NB4 (cell line): ENCODE measurements around the gene PCA3.

Experiments used
- DNase-seq: peaks from one replicate; pipeline ENCODE4 v3.0.0; 2010; ENCODE audit warnings: low read depth
- H3K4me3 ChIP-seq: one replicate; pipeline ENCODE4 v1.5.1; 2011; ENCODE audit warnings: mild to moderate bottlenecking, low read depth, low read length, moderate library complexity
- MYC ChIP-seq: IDR thresholded peaks from 2 replicates; pipeline ENCODE4 v1.6.1; 2011; ENCODE audit warnings: low read depth, low read length
- POLR2A ChIP-seq: IDR thresholded peaks from 2 replicates; pipeline ENCODE4 v1.6.1; 2011; ENCODE audit warnings: mild to moderate bottlenecking; ENCODE audit not compliant: insufficient read length; ENCODE audit errors: extremely low read depth
- TF ChIP-seq, protein P1 (sequence below): IDR thresholded peaks from 2 replicates; pipeline ENCODE4 v1.6.1; 2011; ENCODE audit warnings: low read depth, low read length
- TF ChIP-seq, protein P2 (sequence below): IDR thresholded peaks from one replicate; pipeline ENCODE4 v1.5.1; 2012; ENCODE audit warnings: low read depth, low read length

The PCA3 gene

DNA sequence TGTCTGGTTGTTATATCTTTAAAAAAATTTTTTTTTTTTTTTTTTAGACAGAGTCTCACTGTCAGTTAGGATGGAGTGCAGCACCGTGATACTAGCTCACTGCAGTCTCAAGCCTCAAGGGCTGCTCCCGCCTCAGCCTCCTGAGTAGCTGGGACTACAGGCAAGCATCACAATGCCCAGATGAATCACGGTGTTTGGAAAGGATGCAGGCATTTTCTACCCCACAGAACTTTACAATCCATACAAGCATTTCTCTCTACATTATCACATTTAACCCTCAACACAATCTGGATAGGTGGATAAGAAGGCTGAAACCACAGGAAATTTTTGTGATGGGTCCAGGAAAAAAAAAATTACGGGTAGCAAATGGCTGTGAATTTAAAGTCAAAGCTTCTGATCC is 5.8 kb upstream of the PCA3 start:
- no peak overlapping the region for H3K4me3 ChIP-seq
- no peak for DNase-seq
- TF ChIP-seq, protein P1, sequence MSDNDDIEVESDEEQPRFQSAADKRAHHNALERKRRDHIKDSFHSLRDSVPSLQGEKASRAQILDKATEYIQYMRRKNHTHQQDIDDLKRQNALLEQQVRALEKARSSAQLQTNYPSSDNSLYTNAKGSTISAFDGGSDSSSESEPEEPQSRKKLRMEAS, result no peak
- TF ChIP-seq MYC (no peak), POLR2A (no peak)
- TF ChIP-seq, protein P2, sequence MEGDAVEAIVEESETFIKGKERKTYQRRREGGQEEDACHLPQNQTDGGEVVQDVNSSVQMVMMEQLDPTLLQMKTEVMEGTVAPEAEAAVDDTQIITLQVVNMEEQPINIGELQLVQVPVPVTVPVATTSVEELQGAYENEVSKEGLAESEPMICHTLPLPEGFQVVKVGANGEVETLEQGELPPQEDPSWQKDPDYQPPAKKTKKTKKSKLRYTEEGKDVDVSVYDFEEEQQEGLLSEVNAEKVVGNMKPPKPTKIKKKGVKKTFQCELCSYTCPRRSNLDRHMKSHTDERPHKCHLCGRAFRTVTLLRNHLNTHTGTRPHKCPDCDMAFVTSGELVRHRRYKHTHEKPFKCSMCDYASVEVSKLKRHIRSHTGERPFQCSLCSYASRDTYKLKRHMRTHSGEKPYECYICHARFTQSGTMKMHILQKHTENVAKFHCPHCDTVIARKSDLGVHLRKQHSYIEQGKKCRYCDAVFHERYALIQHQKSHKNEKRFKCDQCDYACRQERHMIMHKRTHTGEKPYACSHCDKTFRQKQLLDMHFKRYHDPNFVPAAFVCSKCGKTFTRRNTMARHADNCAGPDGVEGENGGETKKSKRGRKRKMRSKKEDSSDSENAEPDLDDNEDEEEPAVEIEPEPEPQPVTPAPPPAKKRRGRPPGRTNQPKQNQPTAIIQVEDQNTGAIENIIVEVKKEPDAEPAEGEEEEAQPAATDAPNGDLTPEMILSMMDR, result no peak

GRCh38 chr9:76759732-76760131 is 4.5 kb upstream of the PCA3 start:
- DNase-seq, result no peak
- H3K4me3 ChIP-seq, result no peak overlapping the region
- TF ChIP-seq, protein P1, result no peak
- no peak for TF ChIP-seq POLR2A
- TF ChIP-seq, protein P2, result no peak
- no peak for TF ChIP-seq MYC

GRCh38 chr9:76761448-76761847 is 2.8 kb upstream of the PCA3 start:
- TF ChIP-seq, protein P1, result no peak
- TF ChIP-seq, protein P2, result no peak
- no peak for TF ChIP-seq MYC
- TF ChIP-seq POLR2A, result no peak
- DNase-seq, result no peak
- H3K4me3 ChIP-seq, result no peak overlapping the region

GRCh38 chr9:76766126-76766525 is 1.9 kb downstream of the PCA3 start:
- no peak overlapping the region for H3K4me3 ChIP-seq
- DNase-seq, result no peak
- TF ChIP-seq POLR2A (no peak), MYC (no peak)
- TF ChIP-seq, protein P2, result no peak
- TF ChIP-seq, protein P1, result no peak

DNA sequence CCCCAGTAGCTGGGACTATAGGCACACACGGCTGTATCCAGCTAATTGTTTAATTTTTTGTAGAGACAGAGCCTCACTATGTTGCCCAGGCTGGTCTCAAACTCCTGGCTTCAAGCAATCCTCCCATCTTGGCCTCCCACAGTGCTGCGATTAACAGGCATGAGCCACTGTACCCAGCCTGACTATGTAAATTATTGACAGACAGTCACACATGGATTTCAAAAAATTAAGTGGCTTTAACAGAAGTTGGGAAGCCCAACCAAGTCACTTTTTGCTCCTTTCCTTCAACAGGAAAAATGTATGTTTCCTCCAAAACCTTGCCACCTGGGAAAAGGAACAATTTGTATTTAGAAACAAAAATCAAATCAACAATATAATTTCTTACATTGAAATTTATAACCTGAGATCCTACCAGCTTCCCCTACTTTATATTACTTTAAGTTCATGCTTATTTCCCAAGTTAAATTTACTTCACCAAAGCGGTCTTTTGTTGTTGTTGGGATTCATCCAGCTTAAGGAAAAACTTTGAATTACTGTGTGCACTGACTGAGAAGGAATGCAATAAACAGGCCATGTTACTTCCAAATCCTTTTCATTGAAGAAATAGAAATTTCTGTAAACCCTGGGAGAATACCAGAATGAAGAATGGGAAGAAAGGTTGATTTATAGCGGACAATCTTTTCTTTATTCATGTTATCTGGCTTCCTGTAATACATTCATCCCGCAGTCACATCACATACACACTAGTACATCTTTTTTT is 8.6 kb downstream of the PCA3 start:
- H3K4me3 ChIP-seq, result no peak overlapping the region
- TF ChIP-seq POLR2A (no peak), MYC (no peak)
- TF ChIP-seq, protein P1, result no peak
- TF ChIP-seq, protein P2, result no peak
- no peak for DNase-seq
